Measurements from ENCODE around the gene TSPAN9.
"Not testable (repeated sequence)": the region's sequence is repeated elsewhere in the genome, so short reads cannot be mapped to it uniquely, and the experiment has no call there.

The TSPAN9 gene

DNA sequence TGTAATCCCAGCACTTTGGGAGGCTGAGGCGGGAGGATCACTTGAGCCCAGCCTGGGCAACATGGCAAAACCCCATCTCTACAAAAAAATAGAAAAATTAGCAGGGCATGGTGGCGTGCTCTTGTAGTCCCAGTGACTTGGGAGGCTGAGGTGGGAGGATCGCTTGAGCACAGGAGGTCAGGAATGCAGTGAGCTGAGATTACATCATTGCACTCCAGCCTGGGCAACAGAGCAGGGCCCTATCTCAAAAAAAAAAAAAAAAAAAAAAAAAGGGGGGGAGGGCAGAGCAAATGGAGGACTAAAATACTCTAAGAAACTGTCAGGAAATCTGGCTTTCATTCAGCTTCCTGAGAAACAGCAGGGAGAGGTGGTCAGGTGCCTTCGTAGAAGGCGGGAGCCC lies 31.7 kb upstream of the TSPAN9 start:
- DNase-seq: no peak

GRCh38 chr12:3045989-3046388 lies 31.2 kb upstream of the TSPAN9 start:
- no peak for DNase-seq

- DNase-seq: no peak
These were observed 30.6 kb upstream of the TSPAN9 start for GRCh38 chr12:3046441-3047200.

GRCh38 chr12:3047961-3048360 lies 29.2 kb upstream of the TSPAN9 start:
- DNase-seq: no peak

DNA sequence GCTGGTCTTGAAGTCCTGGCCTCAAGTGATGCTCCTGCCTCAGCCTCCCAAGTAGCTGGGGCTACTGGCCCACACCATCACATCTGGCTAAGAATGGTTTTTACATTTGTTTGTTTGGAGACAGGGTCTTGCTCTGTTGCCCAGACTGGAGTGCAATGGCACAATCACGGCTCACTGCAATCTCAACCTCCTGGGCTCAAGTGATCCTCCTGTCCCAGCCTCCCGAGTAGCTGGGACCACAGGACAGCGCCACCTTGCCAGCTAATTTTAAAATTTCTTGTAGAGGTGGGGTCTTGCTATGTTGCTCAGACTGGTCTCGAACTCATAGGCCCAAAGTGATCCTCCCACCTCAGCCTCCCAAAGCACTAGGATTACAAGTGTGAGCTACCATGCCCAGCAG lies 28.6 kb upstream of the TSPAN9 start:
- no peak for DNase-seq

GRCh38 chr12:3049176-3049575 lies 28.0 kb upstream of the TSPAN9 start:
- DNase-seq: no peak

DNA sequence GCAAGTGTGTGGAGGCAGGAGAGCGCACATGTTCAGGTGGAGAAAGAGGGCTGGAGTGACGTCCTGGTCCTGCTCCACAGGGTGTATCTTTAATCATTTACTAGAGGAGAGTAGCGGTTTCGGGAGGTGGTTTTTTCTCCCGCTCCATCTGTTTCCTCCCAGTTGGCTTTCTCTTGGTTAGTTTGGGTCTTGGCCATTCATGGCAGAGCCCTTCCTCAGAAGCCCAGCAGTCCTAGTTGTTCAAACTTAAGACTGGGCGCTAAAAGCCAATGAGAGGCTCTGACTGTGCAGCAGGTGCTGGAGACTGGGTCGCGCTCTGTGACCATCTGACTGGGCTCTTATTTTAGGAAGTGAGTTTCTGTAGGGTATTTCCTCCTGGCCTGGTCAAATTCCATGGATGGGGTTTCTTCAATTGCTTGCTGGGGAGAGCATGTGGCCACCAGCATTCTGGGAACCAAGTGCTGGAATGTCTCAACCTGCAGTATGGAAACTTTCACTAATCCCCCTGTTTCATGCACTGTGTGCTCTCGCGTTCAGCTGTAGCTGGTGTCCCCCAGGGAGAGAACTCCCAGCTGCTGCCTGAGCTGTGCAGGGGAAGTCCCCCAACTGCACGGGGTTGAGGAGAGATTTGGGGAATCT lies 27.4 kb upstream of the TSPAN9 start:
- DNase-seq: no peak

GRCh38 chr12:3054374-3054773 lies 22.8 kb upstream of the TSPAN9 start:
- no peak for DNase-seq

DNA sequence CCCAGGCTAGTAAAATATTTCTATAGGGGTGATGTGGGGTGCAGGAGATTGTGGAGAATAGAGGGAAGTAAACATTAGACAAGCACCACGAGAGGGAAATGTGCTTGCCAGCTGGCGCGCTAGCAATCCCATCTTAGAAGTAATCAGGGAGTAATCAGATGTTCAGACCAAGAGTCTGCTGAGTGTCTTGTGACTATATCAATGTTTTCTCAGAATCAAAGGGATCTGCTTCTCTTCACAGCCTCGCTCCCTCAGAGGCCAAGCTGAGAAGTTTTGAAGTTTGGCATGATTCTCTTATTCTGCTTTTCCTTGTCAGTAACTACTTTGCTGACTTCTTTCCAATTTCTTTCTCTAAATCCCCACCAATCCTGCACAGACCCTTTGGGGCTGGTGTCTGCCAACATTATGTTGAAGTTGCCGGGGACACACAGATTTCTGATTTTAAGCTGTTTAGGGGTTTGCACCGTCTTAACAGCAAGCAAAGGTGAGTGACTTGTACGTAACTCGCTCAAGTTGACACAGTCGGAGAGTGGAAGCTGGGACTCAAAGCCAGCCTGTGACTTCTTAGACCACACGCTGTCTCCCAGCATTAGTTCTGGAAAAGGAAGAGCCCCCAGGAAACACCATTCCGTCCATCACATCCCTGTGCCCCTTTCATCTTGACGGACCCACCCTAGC lies 22.0 kb upstream of the TSPAN9 start:
- no peak for DNase-seq

DNA sequence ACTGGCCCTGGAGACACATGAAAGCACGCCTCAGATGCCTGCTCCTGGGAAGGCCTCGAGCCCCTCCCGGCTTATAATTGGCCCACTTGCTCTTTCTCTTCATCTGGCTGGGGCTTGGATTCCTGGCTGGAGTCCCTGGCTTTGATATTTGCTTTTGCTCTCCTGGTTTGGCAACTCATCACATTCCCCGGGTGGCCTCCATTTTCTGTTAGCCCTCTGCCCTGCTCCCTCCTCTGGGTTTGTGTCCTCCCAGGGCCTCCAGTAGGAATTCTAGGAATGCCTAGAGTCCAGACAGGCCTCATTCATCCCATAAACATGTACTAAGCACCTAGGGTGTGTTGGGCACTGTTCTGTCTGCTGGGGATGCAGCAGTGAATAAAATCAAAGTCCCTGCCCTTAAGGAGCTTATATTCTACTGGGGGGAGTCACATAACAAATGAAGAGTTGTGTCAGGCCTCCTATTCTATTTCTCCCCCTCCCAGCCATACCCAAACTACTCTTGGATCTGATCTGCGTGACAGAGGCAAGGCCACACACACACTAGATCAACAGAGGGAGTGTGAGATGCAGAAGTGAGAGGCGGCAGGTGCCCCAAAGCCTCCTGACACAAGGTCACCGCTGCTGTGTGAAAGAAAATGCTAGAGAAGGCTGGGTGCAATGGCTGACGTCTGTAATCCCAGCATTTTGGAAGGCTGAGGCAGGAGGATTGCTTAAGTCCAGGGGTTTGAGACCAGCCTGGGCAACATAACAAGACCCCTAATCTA lies 21.3 kb upstream of the TSPAN9 start:
- DNase-seq: no peak

DNA sequence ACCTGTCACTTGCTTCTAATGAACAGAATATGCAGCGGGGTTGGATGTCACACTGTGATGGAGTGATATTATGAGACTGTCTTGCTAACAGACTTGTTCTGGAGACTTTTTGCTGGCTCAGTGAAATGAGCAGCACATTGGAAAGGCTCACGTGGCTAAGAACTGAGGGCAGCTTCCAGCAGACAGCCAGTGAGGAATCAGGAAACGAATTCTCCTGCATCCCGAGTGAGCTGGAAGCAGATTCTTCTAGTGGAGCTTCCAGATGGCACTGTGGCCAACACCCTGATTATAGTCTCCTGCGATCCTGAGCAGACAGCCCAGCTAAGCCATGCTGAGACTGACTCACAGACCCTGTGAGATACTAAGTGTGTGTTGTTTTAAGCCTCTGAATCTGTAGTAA lies 16.1 kb upstream of the TSPAN9 start:
- DNase-seq: no peak

- no peak for DNase-seq
These were observed 15.5 kb upstream of the TSPAN9 start for GRCh38 chr12:3061501-3062215.

DNA sequence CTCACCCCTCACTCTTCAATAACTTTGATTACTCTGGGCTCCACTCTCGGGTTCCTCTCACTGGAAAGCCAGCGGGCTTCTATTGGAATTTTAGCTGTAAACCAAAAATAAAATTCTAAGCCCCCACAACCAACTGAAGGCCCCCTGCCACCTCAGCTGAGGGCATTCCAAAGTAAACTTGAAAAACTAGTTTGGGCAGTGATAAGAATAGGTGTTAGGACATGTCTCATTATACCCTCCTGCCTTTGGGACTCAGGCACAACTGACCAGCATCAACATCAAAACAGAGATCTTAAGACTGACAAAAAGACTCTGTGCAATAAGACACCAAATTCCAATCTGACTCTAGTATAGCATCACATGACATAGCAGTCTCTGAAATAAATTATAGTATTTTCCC lies 11.9 kb upstream of the TSPAN9 start:
- no peak for DNase-seq

DNA sequence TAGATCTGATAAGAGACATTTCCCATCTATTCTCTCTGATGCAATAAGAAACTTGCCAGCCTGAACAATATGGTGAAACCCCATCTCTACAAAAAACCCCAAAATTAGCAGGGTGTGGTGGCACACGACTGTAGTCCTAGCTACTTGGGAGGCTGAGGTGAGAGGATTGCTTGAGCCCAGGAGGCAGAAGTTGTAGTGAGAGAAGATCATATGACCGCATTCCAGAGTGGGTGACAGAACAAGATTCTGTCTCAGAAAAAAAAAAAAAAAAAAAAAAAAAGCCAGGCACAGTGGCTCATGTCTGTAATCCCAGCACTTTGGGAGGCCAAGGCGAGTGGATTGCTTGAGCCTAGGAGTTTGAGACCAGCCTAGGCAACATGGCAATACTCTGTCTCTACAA lies 11.3 kb upstream of the TSPAN9 start:
- not testable (repeated sequence) for DNase-seq

DNA sequence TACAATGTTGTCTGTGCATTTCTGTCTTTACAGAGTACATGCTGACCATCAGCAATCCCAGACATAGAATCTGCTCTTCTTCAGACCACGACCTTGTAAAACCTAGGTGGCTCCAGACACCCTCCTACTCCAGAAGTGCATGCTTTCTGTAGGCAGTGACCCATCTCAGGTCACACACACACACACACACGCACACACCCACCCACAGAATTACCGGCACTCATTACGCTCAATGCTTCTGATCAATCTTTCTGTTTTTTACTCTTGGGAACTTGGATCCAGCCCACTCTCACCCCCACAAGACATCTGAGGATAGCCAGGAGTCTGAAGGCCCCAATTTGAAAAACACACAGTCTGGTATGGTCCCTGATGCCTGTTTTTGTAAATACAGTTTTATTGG lies 7.5 kb upstream of the TSPAN9 start:
- DNase-seq: no peak

GRCh38 chr12:3071107-3071506 lies 6.1 kb upstream of the TSPAN9 start:
- peak; percentile 35 for DNase-seq

GRCh38 chr12:3071710-3072109 lies 5.5 kb upstream of the TSPAN9 start:
- no peak for DNase-seq

DNA sequence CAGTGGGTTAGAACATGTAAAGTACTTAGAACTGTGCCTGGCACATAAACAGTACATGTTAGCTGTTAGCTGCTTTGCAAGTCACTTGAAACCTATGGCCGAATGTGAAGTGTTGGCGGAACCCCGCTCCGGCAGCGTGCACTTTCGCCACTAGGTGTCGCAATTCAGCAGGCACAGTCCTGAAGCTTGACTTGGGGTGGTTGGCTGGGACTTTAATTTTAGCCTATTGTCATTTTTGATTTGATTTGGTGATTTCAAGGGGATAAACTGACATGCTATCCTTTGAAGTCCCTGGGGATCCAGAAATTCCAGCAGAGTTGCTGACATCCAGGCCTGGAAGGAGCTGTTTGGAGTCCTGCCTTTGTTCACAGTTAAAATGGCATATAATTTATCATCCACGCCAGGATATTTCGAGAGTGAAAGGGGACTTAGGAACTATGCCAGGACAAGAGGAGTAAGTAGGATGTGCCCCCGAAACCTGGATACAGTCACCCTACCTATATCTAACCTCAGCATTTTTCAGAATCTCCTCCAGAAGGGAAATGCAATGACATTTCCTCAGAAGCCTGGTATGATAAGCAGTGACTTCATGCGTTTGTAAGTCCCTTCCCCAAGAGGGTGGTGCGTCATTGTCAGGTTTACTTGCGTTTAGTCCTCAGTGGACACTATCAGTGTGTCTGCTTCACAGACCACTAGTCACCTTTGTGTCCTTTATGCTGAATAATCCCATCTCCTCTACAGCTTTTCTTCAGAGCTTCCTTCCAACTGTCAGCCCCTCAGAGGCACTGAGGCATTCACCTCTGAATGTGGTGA lies 3.5 kb upstream of the TSPAN9 start:
- DNase-seq: peak; percentile 41

DNA sequence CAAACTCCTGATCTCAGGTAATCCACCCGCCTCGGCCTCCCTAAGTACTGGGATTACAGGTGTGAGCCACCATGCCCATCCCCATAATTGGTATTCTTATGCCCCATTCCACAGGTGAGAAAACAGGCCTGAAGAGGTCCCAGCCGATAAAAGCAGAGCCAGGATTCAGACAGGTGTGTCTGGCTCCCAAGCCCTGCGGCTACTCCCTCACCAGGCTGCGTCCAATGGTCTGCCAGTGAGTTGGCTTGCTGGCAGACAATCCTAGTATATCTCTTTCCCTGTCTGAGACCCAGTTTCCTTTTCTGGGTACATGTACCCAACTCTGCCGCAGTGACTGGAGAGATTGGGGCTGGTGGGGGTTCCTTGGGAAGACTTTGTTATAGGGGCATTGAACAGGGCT lies 1.9 kb upstream of the TSPAN9 start:
- DNase-seq: no peak

DNA sequence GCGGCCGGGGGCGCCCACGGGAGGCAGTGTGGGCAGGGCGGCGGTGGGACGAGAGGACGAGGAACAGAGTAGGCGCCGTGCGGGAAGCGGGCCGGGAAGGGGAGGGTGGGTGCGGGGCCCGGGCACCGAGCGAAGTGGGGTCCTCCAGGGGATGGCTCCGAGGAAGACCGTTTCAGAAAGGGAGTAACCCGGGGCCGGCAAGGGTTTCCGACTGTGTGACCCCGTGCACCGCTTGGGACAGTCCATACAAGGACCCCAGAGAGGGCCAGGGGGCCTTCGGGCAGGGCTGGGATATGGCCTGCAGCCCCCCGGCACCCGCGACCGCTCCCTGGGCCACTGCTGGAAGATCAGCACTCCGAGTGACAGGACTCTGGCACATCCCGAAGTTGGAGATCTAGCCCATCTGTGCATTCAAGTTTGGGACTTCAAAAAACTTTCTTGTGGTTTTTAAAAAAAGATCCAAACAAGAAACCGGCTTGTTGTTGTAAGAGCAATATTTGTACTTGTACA lies 448 bp downstream of the TSPAN9 start:
- DNase-seq: no peak

DNA sequence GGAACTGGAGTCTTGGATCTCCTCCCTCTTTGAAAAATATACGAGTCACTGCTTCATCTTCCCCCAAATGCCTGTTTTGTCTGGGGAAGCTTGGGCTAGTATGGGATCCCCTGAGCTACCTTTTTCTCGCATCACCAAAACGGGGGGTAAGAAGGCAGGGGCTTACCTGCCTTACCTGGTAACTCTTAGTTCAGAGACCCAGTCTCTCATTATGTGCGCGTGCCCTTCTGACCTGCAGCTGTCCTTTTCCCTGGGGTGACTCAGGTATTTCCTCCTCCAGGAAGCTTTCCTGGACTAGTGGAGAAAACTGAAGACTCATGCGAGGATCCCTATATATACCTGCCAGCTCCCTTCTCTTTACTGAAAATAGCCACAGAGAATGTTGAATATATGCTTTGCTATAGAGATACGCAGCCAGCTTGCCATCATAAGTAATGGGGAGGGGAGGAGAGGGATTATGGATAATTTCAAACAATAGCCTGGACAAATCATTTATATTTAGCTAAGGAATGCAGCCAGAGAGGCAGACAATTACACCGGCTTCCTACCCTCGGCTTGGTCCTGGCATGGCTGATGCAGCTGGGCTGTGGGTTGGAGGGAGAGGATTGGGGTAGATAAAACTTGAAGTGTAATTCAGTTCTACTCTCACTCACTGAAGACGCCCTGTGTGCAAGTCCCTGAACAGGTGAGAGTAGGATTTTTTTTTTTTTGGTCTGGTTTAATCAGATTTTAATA lies 1.1 kb downstream of the TSPAN9 start:
- no peak for DNase-seq

Measured in NCI-H510A (cell line).